GM12891 (cell line): ENCODE data around the gene ZBED3.
"Not testable (repeated sequence)": the region's sequence is repeated elsewhere in the genome, so short reads cannot be mapped to it uniquely, and the experiment has no call there.

ENCODE experiments used
- DNase-seq: peaks from one replicate; pipeline ENCODE4 v3.0.0; 2011; ENCODE audit warnings: low spot score; ENCODE audit not compliant: insufficient read length
- FAIRE-seq: peaks from 2 replicates; lab custom pipeline; 2011; peaks lifted over from hg19 to GRCh38; lab: Jason Lieb, UNC
- PAX5 ChIP-seq: IDR thresholded peaks from 2 replicates; pipeline ENCODE4 v1.6.1; 2011; ENCODE audit warnings: low read length, moderate library complexity, mild to moderate bottlenecking; ENCODE audit not compliant: insufficient read depth, severe bottlenecking
- POLR2A ChIP-seq: IDR thresholded peaks from 2 replicates; pipeline ENCODE4 v1.6.1; 2011; ENCODE audit warnings: low read depth, low read length, control low read depth
- POLR2AphosphoS5 ChIP-seq: IDR thresholded peaks from 2 replicates; pipeline ENCODE4 v1.6.1; 2011; ENCODE audit warnings: low read depth, low read length, control low read depth
- POU2F2 ChIP-seq: IDR thresholded peaks from 2 replicates; pipeline ENCODE4 v1.6.1; 2011; ENCODE audit warnings: low read depth, mild to moderate bottlenecking, control low read depth, low read length, moderate library complexity
- SPI1 ChIP-seq: IDR thresholded peaks from 2 replicates; pipeline ENCODE4 v1.6.1; 2011; ENCODE audit warnings: low read depth, low read length, control low read depth
- TAF1 ChIP-seq: IDR thresholded peaks from 2 replicates; pipeline ENCODE4 v1.6.1; 2011; ENCODE audit warnings: low read depth, low read length, control low read depth

ZBED3 gene

GRCh38 chr5:77104813-77105212 lies 17.7 kb upstream of the ZBED3 start:
- DNase-seq (no peak), FAIRE-seq (no peak)
- no peak for TF ChIP-seq PAX5
- TF ChIP-seq POU2F2 = no peak
- no peak for TF ChIP-seq POLR2A
- TF ChIP-seq SPI1 = no peak
- TF ChIP-seq TAF1 = no peak
- no peak for TF ChIP-seq POLR2AphosphoS5

- DNase-seq (no peak), FAIRE-seq (no peak)
- no peak for TF ChIP-seq POLR2AphosphoS5
- TF ChIP-seq PAX5 = no peak
- no peak for TF ChIP-seq POU2F2
- TF ChIP-seq TAF1 = no peak
- no peak for TF ChIP-seq SPI1
- TF ChIP-seq POLR2A = no peak
Observed at GRCh38 chr5:77103457-77103856, 16.4 kb upstream of the ZBED3 start.

- TF ChIP-seq PAX5 = no peak
- no peak for TF ChIP-seq SPI1
- TF ChIP-seq POLR2A = no peak
- TF ChIP-seq POU2F2 = no peak
- TF ChIP-seq POLR2AphosphoS5 = no peak
- no peak for TF ChIP-seq TAF1
- DNase-seq (no peak), FAIRE-seq (no peak)
Observed at GRCh38 chr5:77102549-77102948, 15.5 kb upstream of the ZBED3 start.

- TF ChIP-seq POU2F2 (no peak), PAX5 (no peak), POLR2A (no peak), SPI1 (no peak), TAF1 (no peak), POLR2AphosphoS5 (no peak)
- DNase-seq = no peak
Observed at GRCh38 chr5:77101298-77101697, 14.2 kb upstream of the ZBED3 start.

GRCh38 chr5:77095189-77095588 lies 8.1 kb upstream of the ZBED3 start:
- TF ChIP-seq SPI1 (no peak), POLR2A (no peak)
- no peak for FAIRE-seq
- no peak for DNase-seq

More at GRCh38 chr5:77101298-77101697, 14.2 kb upstream of the ZBED3 start:
- FAIRE-seq = peak; percentile 47

- FAIRE-seq (no peak), DNase-seq (no peak)
- TF ChIP-seq PAX5 (no peak), SPI1 (no peak), TAF1 (no peak), POU2F2 (no peak), POLR2A (no peak), POLR2AphosphoS5 (no peak)
Observed at GRCh38 chr5:77087484-77088261, 588 bp upstream of the ZBED3 start.

GRCh38 chr5:77086368-77086688 lies 757 bp downstream of the ZBED3 start:
- FAIRE-seq = no peak
- no peak for DNase-seq

GRCh38 chr5:77083088-77083487 lies 4.0 kb downstream of the ZBED3 start:
- TF ChIP-seq PAX5 = no peak
- DNase-seq = no peak
- FAIRE-seq = no peak

More at GRCh38 chr5:77086368-77086688, 757 bp downstream of the ZBED3 start:
- TF ChIP-seq SPI1 (no peak), POLR2A (no peak), TAF1 (no peak), POLR2AphosphoS5 (no peak), POU2F2 (no peak), PAX5 (no peak)

GRCh38 chr5:77082280-77082679 lies 4.8 kb downstream of the ZBED3 start:
- no peak for DNase-seq
- FAIRE-seq = no peak
- TF ChIP-seq SPI1 = no peak
- TF ChIP-seq PAX5 = no peak
- no peak for TF ChIP-seq POLR2AphosphoS5
- TF ChIP-seq TAF1 = no peak
- TF ChIP-seq POU2F2 = no peak
- no peak for TF ChIP-seq POLR2A

GRCh38 chr5:77080905-77081304 lies 6.2 kb downstream of the ZBED3 start:
- TF ChIP-seq POU2F2 (no peak), SPI1 (no peak), TAF1 (no peak), PAX5 (no peak), POLR2A (no peak), POLR2AphosphoS5 (no peak)
- FAIRE-seq (no peak), DNase-seq (no peak)

GRCh38 chr5:77080479-77080878 lies 6.6 kb downstream of the ZBED3 start:
- not testable (repeated sequence) for DNase-seq, FAIRE-seq
